Measurements from ENCODE around the gene SLPI. TPM values are rescaled to one million over a fixed set of nuclear protein-coding genes. Genes with fewer than 3 reads are reported as not detected.

Gene SLPI
- total RNA-seq, 4 donors from 2014 or later: 194 to 1,792 (median 504) TPM

- Histone ChIP-seq H3K27me3 (peaks cover 0 to 8% (median 0%) of the 10 kb centered on the region in 3 donors), H3K36me3 (no peaks in the 10 kb centered on the region), H3K4me3 (no peak overlapping the region), H3K27ac (no peak overlapping the region), H3K4me1 (no peaks in the 10 kb centered on the region), H3K9me3 (no peaks in the 10 kb centered on the region)
- intact Hi-C loops (cut with DNase I; ENCODE audit: low total_unique reads) (no loop called here), in situ Hi-C loops (cut with MboI; ENCODE audit: low sequenced_read_pairs in 4 of 4) (loop anchor here (25.0 kb wide), 2 partner anchors 146 to 246 kb away; no protein-coding TSS in a partner anchor)
- ATAC-seq (no peak), DNase-seq (no peak)
- TF ChIP-seq POLR2A (IDR thresholded peaks at IDR 0.05): no peak
- TF ChIP-seq, protein P1, sequence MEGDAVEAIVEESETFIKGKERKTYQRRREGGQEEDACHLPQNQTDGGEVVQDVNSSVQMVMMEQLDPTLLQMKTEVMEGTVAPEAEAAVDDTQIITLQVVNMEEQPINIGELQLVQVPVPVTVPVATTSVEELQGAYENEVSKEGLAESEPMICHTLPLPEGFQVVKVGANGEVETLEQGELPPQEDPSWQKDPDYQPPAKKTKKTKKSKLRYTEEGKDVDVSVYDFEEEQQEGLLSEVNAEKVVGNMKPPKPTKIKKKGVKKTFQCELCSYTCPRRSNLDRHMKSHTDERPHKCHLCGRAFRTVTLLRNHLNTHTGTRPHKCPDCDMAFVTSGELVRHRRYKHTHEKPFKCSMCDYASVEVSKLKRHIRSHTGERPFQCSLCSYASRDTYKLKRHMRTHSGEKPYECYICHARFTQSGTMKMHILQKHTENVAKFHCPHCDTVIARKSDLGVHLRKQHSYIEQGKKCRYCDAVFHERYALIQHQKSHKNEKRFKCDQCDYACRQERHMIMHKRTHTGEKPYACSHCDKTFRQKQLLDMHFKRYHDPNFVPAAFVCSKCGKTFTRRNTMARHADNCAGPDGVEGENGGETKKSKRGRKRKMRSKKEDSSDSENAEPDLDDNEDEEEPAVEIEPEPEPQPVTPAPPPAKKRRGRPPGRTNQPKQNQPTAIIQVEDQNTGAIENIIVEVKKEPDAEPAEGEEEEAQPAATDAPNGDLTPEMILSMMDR (IDR thresholded peaks at IDR 0.05 in 4 of 5, conservative IDR thresholded peaks at IDR 0.05 in 1 of 5): no peak
Measured at GRCh38 chr20:45282700-45283550, 28.6 kb upstream of the SLPI start.

GRCh38 chr20:45279992-45280391 lies 25.6 kb upstream of the SLPI start:
- no peak for TF ChIP-seq POLR2A (IDR thresholded peaks at IDR 0.05)
- TF ChIP-seq, protein P1 (IDR thresholded peaks at IDR 0.05 in 4 of 5, conservative IDR thresholded peaks at IDR 0.05 in 1 of 5): no peak
- H3K27me3 ChIP-seq: peaks cover 0 to 8% (median 0%) of the 10 kb centered on the region in 3 donors
- no peaks in the 10 kb centered on the region for H3K4me1 ChIP-seq
- H3K4me3 ChIP-seq: no peak overlapping the region
- DNase-seq: no peak
- H3K9me3 ChIP-seq: no peaks in the 10 kb centered on the region
- in situ Hi-C loops (cut with MboI; ENCODE audit: low sequenced_read_pairs in 4 of 4): loop anchor here (25.0 kb wide), 2 partner anchors 143 to 243 kb away; no protein-coding TSS in a partner anchor
- H3K36me3 ChIP-seq: no peaks in the 10 kb centered on the region
- no peak overlapping the region for H3K27ac ChIP-seq
- intact Hi-C loops (cut with DNase I; ENCODE audit: low total_unique reads): no loop called here
- no peak for ATAC-seq

- peaks cover 0 to 4% (median 0%) of the 10 kb centered on the region in 3 donors for H3K27me3 ChIP-seq
- no peaks in the 10 kb centered on the region for H3K9me3 ChIP-seq
- ATAC-seq (no peak), DNase-seq (no peak)
- no peak overlapping the region for H3K27ac ChIP-seq
- intact Hi-C loops (cut with DNase I; ENCODE audit: low total_unique reads): no loop called here
- TF ChIP-seq, protein P1 (IDR thresholded peaks at IDR 0.05 in 4 of 5, conservative IDR thresholded peaks at IDR 0.05 in 1 of 5): no peak
- no peak for TF ChIP-seq POLR2A (IDR thresholded peaks at IDR 0.05)
- in situ Hi-C loops (cut with MboI; ENCODE audit: low sequenced_read_pairs in 4 of 4): loop anchor here (25.0 kb wide), 2 partner anchors 138 to 238 kb away; no protein-coding TSS in a partner anchor
- no peaks in the 10 kb centered on the region for H3K36me3 ChIP-seq
- H3K4me3 ChIP-seq: no peak overlapping the region
- H3K4me1 ChIP-seq: no peaks in the 10 kb centered on the region
Measured at GRCh38 chr20:45275338-45275737, 21.0 kb upstream of the SLPI start.

GRCh38 chr20:45269754-45270270 lies 15.4 kb upstream of the SLPI start:
- H3K36me3 ChIP-seq: no peaks in the 10 kb centered on the region

More at GRCh38 chr20:45269754-45270270, 15.4 kb upstream of the SLPI start:
- H3K27ac ChIP-seq: no peak overlapping the region
- in situ Hi-C loops (cut with MboI; ENCODE audit: low sequenced_read_pairs in 4 of 4) (no loop called here), intact Hi-C loops (cut with DNase I; ENCODE audit: low total_unique reads) (no loop called here)
- H3K27me3 ChIP-seq: peaks cover 0 to 4% (median 0%) of the 10 kb centered on the region in 3 donors
- H3K4me3 ChIP-seq: no peak overlapping the region
- H3K9me3 ChIP-seq: no peaks in the 10 kb centered on the region
- DNase-seq (no peak), ATAC-seq (no peak)
- TF ChIP-seq POLR2A (IDR thresholded peaks at IDR 0.05): no peak
- TF ChIP-seq, protein P1 (IDR thresholded peaks at IDR 0.05 in 4 of 5, conservative IDR thresholded peaks at IDR 0.05 in 1 of 5): no peak
- no peaks in the 10 kb centered on the region for H3K4me1 ChIP-seq
